ENCODE results near the gene DCLRE1B.

The DCLRE1B gene

GRCh38 chr1:113950908-113951307, 45.8 kb downstream of the DCLRE1B start:
- no peak for DNase-seq

- DNase-seq: no peak
Measured at GRCh38 chr1:113951719-113952118, 46.6 kb downstream of the DCLRE1B start.

- no peak for DNase-seq
Measured at GRCh38 chr1:113957984-113958383, 52.9 kb downstream of the DCLRE1B start.

- no peak for DNase-seq
Measured at GRCh38 chr1:113958691-113959090, 53.6 kb downstream of the DCLRE1B start.

- DNase-seq: no peak
Measured at GRCh38 chr1:113963281-113963906, 58.3 kb downstream of the DCLRE1B start.

Data from NCI-H2081 (cell line).